Muscle of leg (tissue), 11 donors: Measurements from ENCODE around the gene FAM209A. TPM values are rescaled to one million over a fixed set of nuclear protein-coding genes. Genes with fewer than 3 reads are reported as not detected.

Experiments used
- DNase-seq: peaks from one replicate; pipeline ENCODE4 v3.0.0; 2013
- H3K27ac ChIP-seq: one replicate; pipeline ENCODE4 v1.5.1; 2013; ENCODE audit warnings: mild to moderate bottlenecking, low read length, control low read depth
- H3K27me3 ChIP-seq: one replicate; pipeline ENCODE4 v1.6.1; 2013; ENCODE audit warnings: low read length; ENCODE audit not compliant: control insufficient read depth, insufficient read depth
- H3K36me3 ChIP-seq: one replicate; pipeline ENCODE4 v1.6.1; 2013; ENCODE audit warnings: low read length; ENCODE audit not compliant: control insufficient read depth, insufficient read depth
- H3K4me1 ChIP-seq: one replicate; pipeline ENCODE4 v1.6.1; 2013; ENCODE audit warnings: low read length; ENCODE audit not compliant: control insufficient read depth, insufficient read depth
- H3K4me3 ChIP-seq: one replicate; pipeline ENCODE4 v1.5.1; 2013; ENCODE audit warnings: low read length, control low read depth
- H3K9me3 ChIP-seq: replicated peaks from 2 replicates; pipeline ENCODE4 v1.6.1; 2013; ENCODE audit warnings: low read depth, low read length; ENCODE audit not compliant: control insufficient read depth
- WGBS: methylation state at CpG from one replicate; pipeline ENCODE4 v1.1.5; 2013; ENCODE audit warnings: missing lambda C conversion rate; ENCODE audit not compliant: insufficient coverage; 5-methylcytosine and 5-hydroxymethylcytosine counted together
- polyA plus RNA-seq, 8 donors: library from polyadenylated mRNA; unstranded; fragments of 120-200 nt; gene quantifications; one replicate each; pipeline versions ENCODE4 v1.2.1 to v1.2.3, GENCODE V29; 2013; ENCODE audit warnings: inconsistent platforms in 1 of 8, low replicate concordance in 1 of 8; ENCODE audit not compliant: insufficient read length in 8 of 8, insufficient read depth in 1 of 8
- total RNA-seq: library from RNA; stranded (reverse); fragments of 120-200 nt; gene quantifications from one replicate; pipeline ENCODE4 v1.2.4, GENCODE V29; 2013

The FAM209A gene
- total and polyA plus RNA-seq, 9 donors, result 0.17 to 0.35 (median 0.21) TPM; not detected in 4

GRCh38 chr20:56566621-56567020 lies 42.1 kb downstream of the FAM209A start:
- WGBS, result no CpG with 5 or more reads among the region's 3 CpGs

DNA sequence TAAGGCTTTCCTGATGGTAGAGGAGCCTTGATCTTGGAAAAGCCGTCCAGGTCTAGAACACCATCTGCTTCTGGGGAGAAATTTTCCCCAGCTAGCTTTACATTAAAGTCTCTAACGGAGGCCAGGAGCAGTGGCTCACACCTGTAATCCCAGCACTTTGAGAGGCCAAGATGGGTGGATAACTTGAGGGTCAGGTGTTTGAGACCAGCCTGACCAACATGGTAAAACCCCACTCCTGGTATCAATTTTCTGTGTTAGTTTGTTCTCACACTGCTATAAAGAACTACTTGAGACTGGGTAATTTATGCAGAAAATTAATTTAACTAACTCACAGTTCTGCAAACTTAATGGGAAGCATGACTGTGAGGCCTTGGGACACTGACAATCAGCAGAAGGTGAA lies 46.3 kb downstream of the FAM209A start:
- no peaks in the 10 kb centered on the region for H3K9me3 ChIP-seq
- H3K4me3 ChIP-seq, result no peak overlapping the region
- no peak for DNase-seq
- no CpG with 5 or more reads among the region's 2 CpGs for WGBS
- H3K4me1 ChIP-seq, result no peaks in the 10 kb centered on the region
- H3K27me3 ChIP-seq, result no peaks in the 10 kb centered on the region
- H3K27ac ChIP-seq, result no peak overlapping the region
- no peaks in the 10 kb centered on the region for H3K36me3 ChIP-seq

More at GRCh38 chr20:56566621-56567020, 42.1 kb downstream of the FAM209A start:
- Histone ChIP-seq H3K4me1 (no peaks in the 10 kb centered on the region), H3K4me3 (no peak overlapping the region), H3K27me3 (no peaks in the 10 kb centered on the region), H3K27ac (no peak overlapping the region), H3K36me3 (no peaks in the 10 kb centered on the region), H3K9me3 (no peaks in the 10 kb centered on the region)
- no peak for DNase-seq

DNA sequence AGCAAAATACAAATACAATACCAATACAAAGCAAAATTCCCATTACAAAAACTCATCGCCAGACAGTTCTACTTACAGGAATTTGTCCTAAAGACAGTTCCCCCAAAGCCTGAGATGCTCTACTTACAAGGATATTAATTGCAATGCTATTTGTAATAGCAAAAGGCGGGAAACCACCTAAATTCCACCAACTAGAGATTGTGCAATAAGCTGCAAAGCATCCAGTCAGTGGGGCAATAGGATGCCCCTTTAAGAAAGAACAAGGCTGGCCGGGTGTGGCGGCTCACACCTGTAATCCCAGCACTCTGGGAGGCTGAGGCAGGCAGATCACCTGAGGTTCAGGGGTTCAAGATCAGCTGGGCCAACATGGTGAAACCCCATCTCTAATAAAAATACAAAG lies 47.6 kb downstream of the FAM209A start:
- Histone ChIP-seq H3K9me3 (no peaks in the 10 kb centered on the region), H3K27ac (no peak overlapping the region), H3K27me3 (no peaks in the 10 kb centered on the region), H3K4me3 (no peak overlapping the region), H3K4me1 (no peaks in the 10 kb centered on the region), H3K36me3 (no peaks in the 10 kb centered on the region)
- no peak for DNase-seq
- 89% methylated on average over 2 of the region's 4 CpGs for WGBS

DNA sequence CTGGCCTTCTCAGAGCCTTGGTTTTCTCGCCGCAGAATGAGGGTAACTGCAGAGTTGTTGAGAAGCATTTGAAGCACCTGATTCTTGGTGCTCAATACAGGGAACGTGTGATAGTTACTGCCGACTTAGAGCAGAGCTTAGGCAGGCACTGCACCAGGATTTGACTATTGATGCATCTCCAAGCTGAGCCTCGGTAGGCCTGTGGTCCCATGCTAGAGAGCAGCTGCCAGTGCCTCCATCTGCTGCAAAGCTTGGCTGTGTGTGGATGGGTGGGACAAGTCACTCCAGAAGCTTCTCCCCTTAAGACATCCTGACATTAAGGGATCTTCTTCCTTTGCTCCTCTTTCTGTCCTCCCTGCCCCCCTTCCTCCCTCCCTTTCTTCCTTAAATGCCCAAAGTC lies 49.4 kb downstream of the FAM209A start:
- WGBS, result 75% methylated on average over 4 of the region's 5 CpGs
- no peak overlapping the region for H3K4me3 ChIP-seq
- no peak for DNase-seq

GRCh38 chr20:56574531-56575142 lies 50.1 kb downstream of the FAM209A start:
- no peaks in the 10 kb centered on the region for H3K4me1 ChIP-seq
- H3K27me3 ChIP-seq, result no peaks in the 10 kb centered on the region
- DNase-seq, result no peak
- WGBS, result 72% methylated on average over 10 of the region's 10 CpGs
- no peaks in the 10 kb centered on the region for H3K9me3 ChIP-seq
- no peak overlapping the region for H3K27ac ChIP-seq
- H3K4me3 ChIP-seq, result no peak overlapping the region
- no peaks in the 10 kb centered on the region for H3K36me3 ChIP-seq

More for the DNA sequence above, 49.4 kb downstream of the FAM209A start:
- Histone ChIP-seq H3K27me3 (no peaks in the 10 kb centered on the region), H3K27ac (no peak overlapping the region), H3K9me3 (no peaks in the 10 kb centered on the region), H3K4me1 (no peaks in the 10 kb centered on the region), H3K36me3 (no peaks in the 10 kb centered on the region)

DNA sequence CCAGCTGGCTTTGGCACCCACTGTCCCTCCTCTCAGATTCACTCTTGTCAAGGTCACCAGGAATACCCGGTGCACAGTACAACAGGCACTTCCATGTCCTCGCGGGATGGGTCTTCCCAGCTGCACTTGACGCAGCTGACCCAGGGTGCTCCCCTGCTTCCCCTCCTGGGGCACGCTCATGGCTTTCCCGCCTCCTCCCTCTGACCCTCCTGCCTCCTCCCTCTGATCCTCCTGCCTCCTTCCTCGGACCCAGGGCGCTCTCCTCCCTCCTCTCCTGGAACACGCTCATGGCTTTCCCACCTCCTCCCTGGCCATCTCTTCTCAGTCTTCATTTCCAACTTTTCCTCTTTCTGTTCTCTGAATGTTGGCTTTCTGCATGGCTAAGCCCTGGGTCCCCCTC lies 50.6 kb downstream of the FAM209A start:
- 74% methylated on average over 9 of the region's 9 CpGs for WGBS
- H3K4me1 ChIP-seq, result no peaks in the 10 kb centered on the region
- no peaks in the 10 kb centered on the region for H3K27me3 ChIP-seq
- H3K27ac ChIP-seq, result no peak overlapping the region
- DNase-seq, result no peak
- no peaks in the 10 kb centered on the region for H3K36me3 ChIP-seq
- no peaks in the 10 kb centered on the region for H3K9me3 ChIP-seq
- no peak overlapping the region for H3K4me3 ChIP-seq

Other genes with a start within 250 kb of the FAM209A start
- gene FAM210B, start 165.8 kb upstream of the FAM209A start, total RNA-seq, result 37.5 TPM
- gene FAM210B, start 165.8 kb upstream of the FAM209A start, polyA plus RNA-seq, result 10 to 100 TPM; 36.9 to 44.9 (median 39.1) TPM
- gene AURKA, start 132.5 kb upstream of the FAM209A start, total RNA-seq, result 9.4 TPM
- gene AURKA, start 132.5 kb upstream of the FAM209A start, polyA plus RNA-seq, result 10 to 100 TPM in 2 of 8 donors, 1 to 10 TPM in 6; 7.0 to 10.5 (median 9.7) TPM
- 30.9 TPM for gene CSTF1, start 132.1 kb upstream of the FAM209A start, total RNA-seq
- gene CSTF1, start 132.1 kb upstream of the FAM209A start, polyA plus RNA-seq, result 10 to 100 TPM; 23.6 to 31.3 (median 27.6) TPM
- 5.5 TPM for gene CASS4, start 112.5 kb upstream of the FAM209A start, total RNA-seq
- gene CASS4, start 112.5 kb upstream of the FAM209A start, polyA plus RNA-seq, result 1 to 10 TPM; 4.8 to 8.1 (median 6.9) TPM
- gene RTF2, start 56.1 kb upstream of the FAM209A start, total RNA-seq, result 90.9 TPM
- 100 to 1,000 TPM; 104 to 130 (median 115) TPM for gene RTF2, start 56.1 kb upstream of the FAM209A start, polyA plus RNA-seq
- gene FAM209B, start 8.5 kb downstream of the FAM209A start, total RNA-seq, result 0.13 TPM
- gene FAM209B, start 8.5 kb downstream of the FAM209A start, polyA plus RNA-seq, result under 1 TPM in 2 of 8 donors, not detected in 6; 0.24 to 0.38 TPM
- gene TFAP2C, start 104.6 kb downstream of the FAM209A start, total RNA-seq, result 0.09 TPM
- 1 to 10 TPM in 1 of 8 donors, under 1 TPM in 7; 0.06 to 6.1 (median 0.08) TPM for gene TFAP2C, start 104.6 kb downstream of the FAM209A start, polyA plus RNA-seq